ENCODE measurements around the gene ZC4H2. TPM values are rescaled to one million over a fixed set of nuclear protein-coding genes. Genes with fewer than 3 reads are reported as not detected.

Gene ZC4H2
- total RNA-seq, 2 experiments from 2014 or later, result 7.8 to 8.7 TPM

Other genes with a start within 250 kb of the ZC4H2 start
- gene ZC3H12B, start 58.4 kb upstream of the ZC4H2 start, total RNA-seq, result 1 to 10 TPM; 1.3 to 2.1 TPM

Data from CD4-positive, alpha-beta T cell (primary cell).